VCaP (cell line): ENCODE measurements around the gene FUS.

ENCODE experiments used
- H3K27ac ChIP-seq: fragments of 450-650 bp; 2 replicates; pipeline ENCODE4 v1.5.1; 2017
- TF ChIP-seq, protein P1 (sequence below): fragments of 450-650 bp; conservative IDR thresholded peaks from 2 replicates; pipeline ENCODE4 v1.5.1; 2017; ENCODE audit warnings: mild to moderate bottlenecking, moderate library complexity

Gene FUS

DNA sequence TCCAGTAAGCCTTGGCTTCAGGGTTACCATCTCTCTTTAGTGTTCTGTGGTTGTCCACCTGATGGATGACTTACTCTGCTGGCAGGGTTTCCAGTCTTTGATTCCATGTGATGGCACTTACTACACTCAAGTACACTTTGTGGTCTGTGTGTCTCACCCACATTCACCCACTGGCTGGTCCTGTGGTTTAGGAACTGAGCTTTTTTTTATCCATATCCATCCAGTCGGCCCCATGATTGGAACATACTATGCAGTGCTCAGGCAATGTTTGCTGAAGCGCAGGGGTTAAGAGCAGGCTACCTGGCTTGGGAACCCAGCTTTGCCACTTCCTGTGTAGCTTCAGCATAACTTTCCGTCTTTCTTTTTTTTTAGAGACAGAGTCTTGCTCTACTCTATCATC is 2.8 kb upstream of the FUS start:
- no peak overlapping the region for H3K27ac ChIP-seq
- TF ChIP-seq, protein P1, sequence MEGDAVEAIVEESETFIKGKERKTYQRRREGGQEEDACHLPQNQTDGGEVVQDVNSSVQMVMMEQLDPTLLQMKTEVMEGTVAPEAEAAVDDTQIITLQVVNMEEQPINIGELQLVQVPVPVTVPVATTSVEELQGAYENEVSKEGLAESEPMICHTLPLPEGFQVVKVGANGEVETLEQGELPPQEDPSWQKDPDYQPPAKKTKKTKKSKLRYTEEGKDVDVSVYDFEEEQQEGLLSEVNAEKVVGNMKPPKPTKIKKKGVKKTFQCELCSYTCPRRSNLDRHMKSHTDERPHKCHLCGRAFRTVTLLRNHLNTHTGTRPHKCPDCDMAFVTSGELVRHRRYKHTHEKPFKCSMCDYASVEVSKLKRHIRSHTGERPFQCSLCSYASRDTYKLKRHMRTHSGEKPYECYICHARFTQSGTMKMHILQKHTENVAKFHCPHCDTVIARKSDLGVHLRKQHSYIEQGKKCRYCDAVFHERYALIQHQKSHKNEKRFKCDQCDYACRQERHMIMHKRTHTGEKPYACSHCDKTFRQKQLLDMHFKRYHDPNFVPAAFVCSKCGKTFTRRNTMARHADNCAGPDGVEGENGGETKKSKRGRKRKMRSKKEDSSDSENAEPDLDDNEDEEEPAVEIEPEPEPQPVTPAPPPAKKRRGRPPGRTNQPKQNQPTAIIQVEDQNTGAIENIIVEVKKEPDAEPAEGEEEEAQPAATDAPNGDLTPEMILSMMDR, result no peak

DNA sequence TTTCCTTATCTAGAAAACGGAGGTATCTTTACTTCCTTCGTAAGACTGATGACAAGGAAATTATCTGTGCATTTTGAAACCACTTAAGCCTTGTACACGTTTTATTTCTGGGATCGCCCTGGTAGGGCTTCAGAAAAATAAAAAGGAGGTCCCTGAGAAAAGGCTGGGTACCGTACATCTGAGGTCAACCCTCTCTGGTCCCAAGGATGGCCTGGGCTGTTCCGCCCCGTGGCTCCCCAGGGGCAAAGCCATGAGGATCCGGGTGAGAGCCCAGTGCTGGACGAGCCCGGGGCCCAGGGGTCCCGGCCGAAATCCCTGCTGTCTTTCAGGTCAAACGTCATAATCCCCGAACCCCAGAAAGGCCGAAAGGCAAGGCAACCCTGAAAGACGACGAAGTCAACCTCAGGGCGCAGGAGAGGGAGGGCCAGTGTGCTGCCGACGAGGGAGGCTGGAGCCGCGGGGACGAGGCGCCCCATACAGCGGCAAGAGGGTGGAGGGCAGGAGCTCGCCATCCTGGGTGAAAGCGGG is 656 bp upstream of the FUS start:
- peak overlapping the region; percentile 83 for H3K27ac ChIP-seq
- TF ChIP-seq, protein P1, result no peak

- TF ChIP-seq, protein P1, result no peak
- peak overlapping the region; percentile 83 for H3K27ac ChIP-seq
Observed at GRCh38 chr16:31181102-31181830, 1.3 kb downstream of the FUS start.

GRCh38 chr16:31182391-31182790 is 2.5 kb downstream of the FUS start:
- H3K27ac ChIP-seq, result peak overlapping the region; percentile 83; the same call in 1 of the 2 replicates
- TF ChIP-seq, protein P1, result no peak

DNA sequence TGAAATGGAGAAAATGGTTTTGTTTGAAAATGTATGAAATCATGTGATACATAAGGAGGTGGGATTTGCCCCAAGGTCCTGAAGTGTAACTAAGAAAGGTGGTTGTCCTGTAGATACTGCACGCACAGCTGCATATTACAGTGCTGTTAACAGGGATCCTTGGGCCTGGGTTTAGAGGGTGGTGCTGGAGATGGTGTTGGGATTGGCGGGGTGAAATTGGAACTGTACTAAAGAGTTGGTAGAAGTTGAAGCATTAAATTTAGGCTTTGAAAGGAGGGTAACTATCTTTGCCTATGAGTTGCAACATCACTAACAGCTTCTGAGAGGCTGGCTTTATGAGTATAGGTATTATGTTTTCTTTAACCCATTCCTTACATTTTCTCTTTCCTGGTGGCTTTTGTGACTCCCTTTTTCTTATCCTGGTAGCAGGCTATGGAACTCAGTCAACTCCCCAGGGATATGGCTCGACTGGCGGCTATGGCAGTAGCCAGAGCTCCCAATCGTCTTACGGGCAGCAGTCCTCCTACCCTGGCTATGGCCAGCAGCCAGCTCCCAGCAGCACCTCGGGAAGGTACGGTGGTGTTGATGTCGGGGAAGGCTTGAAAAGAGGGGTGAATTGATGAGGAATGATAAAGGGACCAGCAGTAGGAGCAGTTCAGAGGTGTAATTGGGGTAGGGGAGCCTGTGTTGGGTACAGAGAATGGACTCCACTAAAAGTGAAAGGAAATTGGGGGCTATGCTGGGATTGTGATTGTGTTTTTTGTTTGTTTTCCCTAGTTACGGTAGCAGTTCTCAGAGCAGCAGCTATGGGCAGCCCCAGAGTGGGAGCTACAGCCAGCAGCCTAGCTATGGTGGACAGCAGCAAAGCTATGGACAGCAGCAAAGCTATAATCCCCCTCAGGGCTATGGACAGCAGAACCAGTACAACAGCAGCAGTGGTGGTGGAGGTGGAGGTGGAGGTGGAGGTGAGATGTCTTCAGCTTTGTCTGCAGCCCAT is 3.8 kb downstream of the FUS start:
- TF ChIP-seq, protein P1, result no peak
- H3K27ac ChIP-seq, result no peak overlapping the region

- no peak overlapping the region for H3K27ac ChIP-seq
- TF ChIP-seq, protein P1, result no peak
Observed at GRCh38 chr16:31184888-31185287, 4.9 kb downstream of the FUS start.

DNA sequence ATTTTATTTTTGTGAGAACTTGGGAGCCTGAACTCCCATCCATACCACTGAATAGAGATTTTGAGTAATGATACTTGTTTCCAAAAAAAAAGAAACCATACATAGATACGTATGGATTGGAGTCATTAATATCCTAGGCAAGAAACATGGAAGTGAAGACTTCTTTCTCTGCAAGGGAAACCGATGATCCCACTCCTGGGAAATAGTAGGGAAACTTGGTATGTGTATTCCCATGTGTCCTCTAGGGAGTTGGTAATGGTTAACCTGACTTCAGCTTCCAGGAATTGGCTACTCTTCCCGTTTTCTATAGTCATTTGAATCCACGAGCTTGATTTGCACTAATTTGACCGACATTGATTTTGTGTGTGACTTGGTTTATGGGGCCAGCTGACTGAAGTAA is 5.4 kb downstream of the FUS start:
- no peak overlapping the region for H3K27ac ChIP-seq
- TF ChIP-seq, protein P1, result no peak
